WTC11 (cell line): Measurements from ENCODE around the gene CLCF1. TPM values are rescaled to one million over a fixed set of nuclear protein-coding genes. Genes with fewer than 3 reads are reported as not detected.

Source experiments
- AR ChIP-seq: fragments of 250-450 bp; sonication (Bioruptor Pico); IDR thresholded peaks from 2 replicates; pipeline ENCODE4 v1.9.0; 2021; ENCODE audit warnings: mild to moderate bottlenecking
- ATF2 ChIP-seq: sonication (generic); formaldehyde crosslinking; IDR thresholded peaks from 2 replicates; pipeline ENCODE4 v1.8.1; 2022; ENCODE audit warnings: low read depth, missing genetic modification reagents, borderline replicate concordance
- E2F4 ChIP-seq: sonication (generic); formaldehyde crosslinking; IDR thresholded peaks from 2 replicates; pipeline ENCODE4 v1.8.1; 2022; ENCODE audit warnings: low read depth, mild to moderate bottlenecking, moderate library complexity, missing genetic modification reagents, borderline replicate concordance
- ERG ChIP-seq: fragments of 250-450 bp; sonication (Bioruptor Pico); IDR thresholded peaks from 2 replicates; pipeline ENCODE4 v1.8.0; 2021; ENCODE audit warnings: mild to moderate bottlenecking
- HMGXB4 ChIP-seq: sonication (generic); formaldehyde crosslinking; IDR thresholded peaks from 2 replicates; pipeline ENCODE4 v1.8.1; 2023; ENCODE audit warnings: mild to moderate bottlenecking, moderate library complexity, missing genetic modification reagents
- JUN ChIP-seq: sonication (generic); formaldehyde crosslinking; IDR thresholded peaks from 2 replicates; pipeline ENCODE4 v1.8.0; 2023; ENCODE audit warnings: mild to moderate bottlenecking, missing genetic modification reagents
- KAT7 ChIP-seq: sonication (generic); formaldehyde crosslinking; IDR thresholded peaks from 2 replicates; pipeline ENCODE4 v1.8.1; 2023; ENCODE audit warnings: missing genetic modification reagents, mild to moderate bottlenecking, borderline replicate concordance
- MYBL2 ChIP-seq: sonication (generic); formaldehyde crosslinking; IDR thresholded peaks from 2 replicates; pipeline ENCODE4 v1.8.1; 2023; ENCODE audit warnings: mild to moderate bottlenecking, moderate library complexity, missing genetic modification reagents
- NFATC4 ChIP-seq: fragments of 250-450 bp; sonication (Bioruptor Pico); IDR thresholded peaks from 2 replicates; pipeline ENCODE4 v1.9.0; 2021; ENCODE audit warnings: mild to moderate bottlenecking
- NR3C1 ChIP-seq: sonication (generic); formaldehyde crosslinking; conservative IDR thresholded peaks from 2 replicates; pipeline ENCODE4 v1.8.1; 2023; ENCODE audit warnings: low read depth, mild to moderate bottlenecking, missing genetic modification reagents
- PRRX2 ChIP-seq: fragments of 250-450 bp; sonication (Bioruptor Pico); IDR thresholded peaks from 2 replicates; pipeline ENCODE4 v1.8.0; 2021; ENCODE audit warnings: mild to moderate bottlenecking
- SP1 ChIP-seq: sonication (generic); formaldehyde crosslinking; conservative IDR thresholded peaks from 2 replicates; pipeline ENCODE4 v1.8.1; 2022; ENCODE audit warnings: missing genetic modification reagents
- USF2 ChIP-seq: sonication (generic); formaldehyde crosslinking; IDR thresholded peaks from 2 replicates; pipeline ENCODE4 v1.8.1; 2023; ENCODE audit warnings: mild to moderate bottlenecking, missing genetic modification reagents, moderate library complexity
- ZBTB43 ChIP-seq: sonication (generic); formaldehyde crosslinking; IDR thresholded peaks from 2 replicates; pipeline ENCODE4 v1.8.1; 2023; ENCODE audit warnings: mild to moderate bottlenecking, missing genetic modification reagents
- ZMAT4 ChIP-seq: fragments of 250-450 bp; sonication (Bioruptor Pico); IDR thresholded peaks from 2 replicates; pipeline ENCODE4 v1.9.0; 2021; ENCODE audit warnings: mild to moderate bottlenecking
- ZNF138 ChIP-seq: sonication (generic); formaldehyde crosslinking; conservative IDR thresholded peaks from 2 replicates; pipeline ENCODE4 v1.8.1; 2022; ENCODE audit warnings: mild to moderate bottlenecking, moderate library complexity, missing genetic modification reagents
- ZNF219 ChIP-seq: sonication (generic); formaldehyde crosslinking; IDR thresholded peaks from 2 replicates; pipeline ENCODE4 v1.8.0; 2023; ENCODE audit warnings: missing genetic modification reagents, mild to moderate bottlenecking, borderline replicate concordance
- ZNF232 ChIP-seq: sonication (generic); formaldehyde crosslinking; IDR thresholded peaks from 2 replicates; pipeline ENCODE4 v1.8.0; 2022; ENCODE audit warnings: mild to moderate bottlenecking, missing genetic modification reagents
- ZNF317 ChIP-seq: sonication (generic); formaldehyde crosslinking; IDR thresholded peaks from 2 replicates; pipeline ENCODE4 v1.8.1; 2023; ENCODE audit warnings: low read depth, mild to moderate bottlenecking, moderate library complexity, missing genetic modification reagents, borderline replicate concordance
- ZNF416 ChIP-seq: fragments of 250-450 bp; sonication (Bioruptor Pico); IDR thresholded peaks from 2 replicates; pipeline ENCODE4 v1.9.0; 2021; ENCODE audit warnings: mild to moderate bottlenecking, inconsistent platforms
- ZSCAN18 ChIP-seq: fragments of 250-450 bp; sonication (Bioruptor Pico); IDR thresholded peaks from 2 replicates; pipeline ENCODE4 v2.1.2; 2022; ENCODE audit warnings: mild to moderate bottlenecking, moderate library complexity
- total RNA-seq: library from RNA; stranded (reverse); gene quantifications from 3 replicates; pipeline ENCODE4 v1.2.3, GENCODE V29; 2021

Gene CLCF1
- total RNA-seq, 1 experiment from 2014 or later: 0.92 TPM

GRCh38 chr11:67391304-67392182 lies 18.1 kb upstream of the CLCF1 start, which contains the start of gene RAD9A (continued):
- no peak for TF ChIP-seq ATF2 (CRISPR knock-in tag)
- TF ChIP-seq ZNF219: no peak
- TF ChIP-seq USF2 (CRISPR knock-in tag): peak; percentile 100
- 0 out of 2 replicates have a peak, but pooled peaks have one; percentile 84 for TF ChIP-seq ZNF138
- no peak for TF ChIP-seq ERG (CRISPR knock-in tag)
- TF ChIP-seq HMGXB4 (CRISPR knock-in tag): no peak; the same call in 1 of the 2 replicates
- TF ChIP-seq E2F4: no peak
- 0 out of 2 replicates have a peak, but pooled peaks have one; percentile 32 for TF ChIP-seq ZNF317 (CRISPR knock-in tag)
- TF ChIP-seq MYBL2 (CRISPR knock-in tag): peak; percentile 96
- TF ChIP-seq NFATC4 (CRISPR knock-in tag): no peak
- no peak for TF ChIP-seq ZSCAN18
- TF ChIP-seq ZMAT4 (CRISPR knock-in tag): no peak
- peak; percentile 78; the same call in 1 of the 2 replicates for TF ChIP-seq ZNF232 (CRISPR knock-in tag)
- TF ChIP-seq JUN (CRISPR knock-in tag): peak; percentile 81
- no peak for TF ChIP-seq NR3C1
- TF ChIP-seq ZNF416 (CRISPR knock-in tag): no peak
- peak; percentile 94 for TF ChIP-seq SP1 (CRISPR knock-in tag)
- no peak for TF ChIP-seq PRRX2
- TF ChIP-seq AR: no peak
- no peak; the same call in 1 of the 2 replicates for TF ChIP-seq KAT7 (CRISPR knock-in tag)
- TF ChIP-seq ZBTB43 (CRISPR knock-in tag): no peak
